ENCODE results near the gene GNG14. TPM values are rescaled to one million over a fixed set of nuclear protein-coding genes. Genes with fewer than 3 reads are reported as not detected.
"Not testable (repeated sequence)": the region's sequence is repeated elsewhere in the genome, so short reads cannot be mapped to it uniquely, and the experiment has no call there.

GNG14 gene
- total and polyA plus RNA-seq, 2 of the 13 experiments (the other 11 are each of a cell fraction or from before 2014, with no cell fraction given), result not detected

GRCh38 chr19:12697425-12697824, 9.6 kb downstream of the GNG14 start:
- ChIA-PET POLR2A (interaction anchor here (0.6 to 2.5 kb wide), 6 partner anchors 16 to 527 kb away, joined by 3 to 9 read pairs (median 6); partner anchors contain the start of genes DHPS, TNPO2 and TRIR), CTCF (ENCODE audit: low intra/inter-chr PET ratio, low total read pairs) (interaction anchor here (0.6 kb wide), 1 partner anchor 59 kb away, joined by 3 read pairs; no protein-coding TSS in a partner anchor)
- H3K9me3 ChIP-seq (ENCODE audit: low read length); H4K20me1 ChIP-seq (ENCODE audit: insufficient read depth, low read length); DNase-seq (ENCODE audit: low spot score); H3K79me2 ChIP-seq (ENCODE audit: insufficient read depth, low read length); in situ Hi-C loops (cut with HindIII; ENCODE audit: extremely low pct_ligation_motif_present, low pct_unique_long_range_greater_than_20kb); intact Hi-C loops (cut with micrococcal nuclease; ENCODE audit: unreplicated experiment); H2AFZ ChIP-seq (ENCODE audit: low read length); H3K9ac ChIP-seq (ENCODE audit: insufficient read depth, low read depth, low read length); H3K27ac ChIP-seq (ENCODE audit: extremely low read length, insufficient read depth, low read length); BruUV-seq (replicated peaks); FAIRE-seq; H3K27me3 ChIP-seq (ENCODE audit: control insufficient read depth in 1 of 2, insufficient read depth in 2 of 2, low read length in 2 of 2); ATAC-seq: not testable (repeated sequence)
- Histone ChIP-seq H3K4me2 (ENCODE audit: low read depth, low read length) (peak overlapping the region; percentile 86), H3K4me3 (replicated peaks in 1 of 3; ENCODE audit: insufficient read depth in 1 of 3, low read depth in 2 of 3, low read length in 3 of 3) (peak overlapping the region in 1 of 3 experiments; percentile 92; a peak in 2 of 6 replicates), H3K4me1 (ENCODE audit: insufficient read depth, low read length) (peaks cover 16% of the 10 kb centered on the region), H3K36me3 (replicated peaks in 1 of 2; ENCODE audit: control insufficient read depth in 1 of 2, insufficient read depth in 2 of 2, low read length in 2 of 2) (peaks cover 12 to 23% of the 10 kb centered on the region in 2 experiments; a peak in 4 of 5 replicates)
- peak; percentile 57 for TF ChIP-seq AGO2 (optimal IDR thresholded peaks at IDR 0.05; ENCODE audit: low read depth, low read length)
- WGBS (ENCODE audit: low lambda C conversion rate), result 98% methylated on average over 22 of the region's 22 CpGs

GRCh38 chr19:12698138-12698537, 10.3 kb downstream of the GNG14 start:
- in situ Hi-C loops (cut with HindIII; ENCODE audit: extremely low pct_ligation_motif_present, low pct_unique_long_range_greater_than_20kb), result no loop called here
- no peak for TF ChIP-seq SAFB2 (CRISPR knock-in tag; IDR thresholded peaks at IDR 0.05; ENCODE audit: borderline replicate concordance, low read depth)
- no peak for TF ChIP-seq SNRNP70 (IDR thresholded peaks at IDR 0.05; ENCODE audit: low read depth, low read length)
- TF ChIP-seq POLR2A (IDR thresholded peaks at IDR 0.05; ENCODE audit: insufficient read depth in 1 of 2, low read depth in 2 of 2, low read length in 2 of 2), result 0 out of 4 replicates have a peak, but pooled peaks of 1 of the 2 experiments have one; percentile 17
- no peak for TF ChIP-seq ZBTB7B (CRISPR knock-in tag; IDR thresholded peaks at IDR 0.05)
- TF ChIP-seq PHF8 (CRISPR knock-in tag; IDR thresholded peaks at IDR 0.05), result no peak
- FAIRE-seq (no peak), DNase-seq (ENCODE audit: low spot score) (no peak), ATAC-seq (no peak)
- H4K20me1 ChIP-seq (ENCODE audit: insufficient read depth, low read length), result no peaks in the 10 kb centered on the region
- H3K4me1 ChIP-seq (ENCODE audit: insufficient read depth, low read length), result peaks cover 16% of the 10 kb centered on the region
- no peaks in the 10 kb centered on the region for H3K9me3 ChIP-seq (ENCODE audit: low read length)
- H3K4me3 ChIP-seq (replicated peaks in 1 of 3; ENCODE audit: insufficient read depth in 1 of 3, low read depth in 2 of 3, low read length in 3 of 3), result no peak overlapping the region
- H3K9ac ChIP-seq (ENCODE audit: insufficient read depth, low read depth, low read length), result no peak overlapping the region
- BruUV-seq (replicated peaks), result no TSS peak
- no peaks in the 10 kb centered on the region; a peak in 1 of 5 replicates for H3K27me3 ChIP-seq (ENCODE audit: control insufficient read depth in 1 of 2, insufficient read depth in 2 of 2, low read length in 2 of 2)
- no peak overlapping the region for H3K27ac ChIP-seq (ENCODE audit: extremely low read length, insufficient read depth, low read length)
- H2AFZ ChIP-seq (ENCODE audit: low read length), result no peak overlapping the region
- CTCF ChIA-PET (ENCODE audit: low intra/inter-chr PET ratio, low total read pairs), result interaction anchor here (0.6 kb wide), 1 partner anchor 59 kb away, joined by 3 read pairs; no protein-coding TSS in a partner anchor
- POLR2A ChIA-PET, result no interaction called here
- peaks cover 18 to 26% of the 10 kb centered on the region in 2 experiments; a peak in 4 of 5 replicates for H3K36me3 ChIP-seq (replicated peaks in 1 of 2; ENCODE audit: control insufficient read depth in 1 of 2, insufficient read depth in 2 of 2, low read length in 2 of 2)
- no peak overlapping the region for H3K4me2 ChIP-seq (ENCODE audit: low read depth, low read length)
- 98% methylated on average over 6 of the region's 6 CpGs for WGBS (ENCODE audit: low lambda C conversion rate)
- intact Hi-C loops (cut with micrococcal nuclease; ENCODE audit: unreplicated experiment), result no loop called here
- peaks cover 4% of the 10 kb centered on the region for H3K79me2 ChIP-seq (ENCODE audit: insufficient read depth, low read length)
